K562 (cell line): ENCODE data around the gene ATP12A. TPM values are rescaled to one million over a fixed set of nuclear protein-coding genes. Genes with fewer than 3 reads are reported as not detected.
A peak's percentile ranks its signal among the peaks of the same experiment; 100 is the strongest.

Experiments used
- ATAC-seq: fragments of 200-7000 bp; cut with Tn5 transposase; 3 replicates; pipeline ENCODE4 v1.9.1; 2020; ENCODE audit warnings: moderate library complexity
- BruUV-seq: library from RNA; stranded (reverse); fragments of 400-500 nt; replicated peaks from 2 replicates; lab custom pipeline; 2021; lab: Mats Ljungman, UMichigan
- CTCF ChIA-PET: fragments of 300-600 bp; formaldehyde crosslinking; extraction: SDS; loops from one replicate; lab custom pipeline; 2021; ENCODE audit warnings: low intra/inter-chr PET ratio; lab: Yijun Ruan, JAX
- POLR2A ChIA-PET: fragments of 300-600, 350-650 bp; sonication (Branson Sonifier 250); formaldehyde crosslinking; extraction: SDS; loops from one replicate; lab custom pipeline; 2021; ENCODE audit warnings: antibody characterized with exemption, inconsistent platforms; lab: Yijun Ruan, JAX
- DNase-seq, 4 experiments: peaks; one replicate each; pipeline versions ENCODE4 v3.0.0 to v3.0.0-alpha.2; 2011 to 2018; ENCODE audit warnings: low spot score in 3 of 4, mixed read lengths in 3 of 4; ENCODE audit errors: extremely low read depth in 1 of 4
- FAIRE-seq: peaks from 2 replicates; lab custom pipeline; 2011; peaks lifted over from hg19 to GRCh38; lab: Jason Lieb, UNC
- H2AFZ ChIP-seq: 2 replicates; pipeline ENCODE4 v1.6.0; 2011; ENCODE audit warnings: low read depth, low read length, control low read depth, inconsistent platforms
- H3K27ac ChIP-seq: fragments of 200-600 bp; 3 replicates; pipeline ENCODE4 v1.8.0; 2011; ENCODE audit warnings: low read depth, mild to moderate bottlenecking, control low read depth, inconsistent platforms, low read length, moderate library complexity, mixed read lengths; ENCODE audit errors: extremely low read depth
- H3K27me3 ChIP-seq, 2 experiments: fragments of 300-600 bp in 1 of 2; 2 replicates in 1 of 2; 3 replicates in 1 of 2; pipeline versions ENCODE4 v1.6.0 to v1.8.0; 2011; ENCODE audit warnings: inconsistent platforms in 2 of 2, low read length in 2 of 2, mild to moderate bottlenecking in 1 of 2, mixed read lengths in 1 of 2, moderate library complexity in 1 of 2; ENCODE audit not compliant: control insufficient read depth in 2 of 2, insufficient read depth in 2 of 2
- H3K36me3 ChIP-seq: fragments of 300-600 bp; 3 replicates; pipeline ENCODE4 v1.8.0; 2011; ENCODE audit warnings: mild to moderate bottlenecking, low read length, inconsistent platforms; ENCODE audit not compliant: control insufficient read depth, insufficient read depth
- H3K4me1 ChIP-seq, 2 experiments: fragments of 200-600 bp in 1 of 2; replicated peaks in 1 of 2; 2 replicates in 1 of 2; 3 replicates in 1 of 2; pipeline versions ENCODE4 v1.5.1 to v1.8.0; 2011; ENCODE audit warnings: inconsistent platforms in 2 of 2, low read length in 2 of 2, mild to moderate bottlenecking in 1 of 2, mixed read lengths in 1 of 2, moderate library complexity in 1 of 2; ENCODE audit not compliant: control insufficient read depth in 2 of 2, insufficient read depth in 2 of 2
- H3K4me2 ChIP-seq: 2 replicates; pipeline ENCODE4 v1.6.1; 2011; ENCODE audit warnings: low read length, control low read depth, inconsistent platforms, mixed read lengths; ENCODE audit not compliant: insufficient read depth
- H3K4me3 ChIP-seq: fragments of 200-600 bp; sonication (generic), shearing (Covaris generic); 2 replicates; pipeline ENCODE4 v1.5.1; 2016; ENCODE audit warnings: control low read depth, inconsistent platforms
- H3K79me2 ChIP-seq: fragments of 200-600 bp; 3 replicates; pipeline ENCODE4 v1.8.0; 2011; ENCODE audit warnings: low read length, inconsistent platforms; ENCODE audit not compliant: control insufficient read depth, insufficient read depth
- H3K9ac ChIP-seq, 2 experiments: 2 replicates each; pipeline versions ENCODE4 v1.6.0 to v1.6.1; 2011; ENCODE audit warnings: low read depth in 2 of 2, low read length in 2 of 2, control low read depth in 1 of 2, inconsistent platforms in 1 of 2, mild to moderate bottlenecking in 1 of 2, mixed read lengths in 1 of 2; ENCODE audit not compliant: insufficient read depth in 1 of 2
- H3K9me1 ChIP-seq: one replicate; pipeline ENCODE4 v1.6.0; 2011; ENCODE audit warnings: inconsistent platforms, mild to moderate bottlenecking, low read length, moderate library complexity; ENCODE audit not compliant: control insufficient read depth, insufficient read depth
- H3K9me3 ChIP-seq: replicated peaks from 2 replicates; pipeline ENCODE4 v1.5.1; 2011; ENCODE audit warnings: low read depth, low read length, inconsistent platforms; ENCODE audit not compliant: control insufficient read depth, insufficient read depth
- H4K20me1 ChIP-seq: replicated peaks from 2 replicates; pipeline ENCODE4 v1.6.1; 2011; ENCODE audit warnings: low read length, inconsistent platforms, mixed read lengths; ENCODE audit not compliant: control insufficient read depth, insufficient read depth
- DDX20 ChIP-seq: fragments of 450-650 bp; IDR thresholded peaks from 2 replicates; pipeline ENCODE4 v1.6.1; 2016; ENCODE audit warnings: missing genetic modification characterization, low read depth, mild to moderate bottlenecking, missing compliant biosample characterization, moderate library complexity
- FOSL1 ChIP-seq: fragments of 200-800 bp; sonication (Bioruptor generic); conservative IDR thresholded peaks from 2 replicates; pipeline ENCODE4 v1.6.1; 2016; ENCODE audit warnings: missing genetic modification characterization, missing compliant biosample characterization
- JUND ChIP-seq, 2 experiments: IDR thresholded peaks; 2 replicates in 1 of 2; 3 replicates in 1 of 2; pipeline ENCODE4 v1.6.1; 2011; ENCODE audit warnings: borderline replicate concordance in 2 of 2, low read depth in 2 of 2, low read length in 2 of 2, improper control_type of control experiment in 1 of 2, missing biosample characterization in 1 of 2, missing genetic modification characterization in 1 of 2, missing genetic modification reagents in 1 of 2
- NBN ChIP-seq: fragments of 450-650 bp; IDR thresholded peaks from 2 replicates; pipeline ENCODE4 v1.6.1; 2016; ENCODE audit warnings: low read depth, mild to moderate bottlenecking
- TAF9B ChIP-seq: fragments of 450-650 bp; IDR thresholded peaks from 2 replicates; pipeline ENCODE4 v1.6.1; 2018; ENCODE audit warnings: mild to moderate bottlenecking; ENCODE audit not compliant: partially characterized antibody
- TEAD1 ChIP-seq, 2 experiments: fragments of 450-650 bp in 1 of 2; sonication (generic) in 1 of 2; formaldehyde crosslinking; IDR thresholded peaks; 2 replicates each; pipeline versions ENCODE4 v1.4.0 to v1.8.0; 2020 to 2022; ENCODE audit warnings: mild to moderate bottlenecking in 2 of 2, missing genetic modification reagents in 1 of 2
- WGBS: fragments of 100-300 bp; shearing (Covaris generic); methylation state at CpG from one replicate; pipeline ENCODE4 v1.1.6; 2016; ENCODE audit warnings: low coverage, mixed read lengths; ENCODE audit not compliant: insufficient coverage; ENCODE audit errors: missing lambda C conversion rate; 5-methylcytosine and 5-hydroxymethylcytosine counted together
- in situ Hi-C: fragments of 300-500 bp; cut with MboI; formaldehyde crosslinking; loops from 4 replicates; pipeline ENCODE4 v1.15.0; 2018; ENCODE audit warnings: inconsistent platforms, mixed read lengths
- intact Hi-C: fragments of 100-400 bp; cut with micrococcal nuclease; formaldehyde crosslinking; loops from 2 replicates; pipeline ENCODE4 v1.14.2; 2022
- polyA plus RNA-seq, 8 experiments: library from polyadenylated mRNA; depleted of rRNA in 4 of 8; stranded (reverse) in 5 of 8; unstranded in 3 of 8; fragments of >200 nt; fragmentation: Nextera tagmentation in 2 of 8; fragmentation: Illumina TruSeq in 1 of 8; extraction: Ambion mirVana in 2 of 8; extraction: Trizol in 1 of 8; gene quantifications; 2 replicates each; pipeline versions ENCODE4 v1.2.1 to v1.2.3, GENCODE V29; 2011 to 2014; ENCODE audit warnings: inconsistent platforms in 1 of 8, missing spikeins in 1 of 8
- total RNA-seq, 7 experiments: library from RNA; depleted of rRNA in 6 of 7; stranded (reverse); fragments of >200 nt in 6 of 7; fragmentation: Illumina TruSeq in 2 of 7; extraction: Trizol in 2 of 7; gene quantifications; 2 replicates each; pipeline versions ENCODE4 v1.2.1 to v1.2.3, GENCODE V29; 2011 to 2021; ENCODE audit warnings: low replicate concordance in 1 of 7

The ATP12A gene
- total and polyA plus RNA-seq, 9 of the 15 experiments (the other 6 are each of a cell fraction or from before 2014, with no cell fraction given) = not detected

DNA sequence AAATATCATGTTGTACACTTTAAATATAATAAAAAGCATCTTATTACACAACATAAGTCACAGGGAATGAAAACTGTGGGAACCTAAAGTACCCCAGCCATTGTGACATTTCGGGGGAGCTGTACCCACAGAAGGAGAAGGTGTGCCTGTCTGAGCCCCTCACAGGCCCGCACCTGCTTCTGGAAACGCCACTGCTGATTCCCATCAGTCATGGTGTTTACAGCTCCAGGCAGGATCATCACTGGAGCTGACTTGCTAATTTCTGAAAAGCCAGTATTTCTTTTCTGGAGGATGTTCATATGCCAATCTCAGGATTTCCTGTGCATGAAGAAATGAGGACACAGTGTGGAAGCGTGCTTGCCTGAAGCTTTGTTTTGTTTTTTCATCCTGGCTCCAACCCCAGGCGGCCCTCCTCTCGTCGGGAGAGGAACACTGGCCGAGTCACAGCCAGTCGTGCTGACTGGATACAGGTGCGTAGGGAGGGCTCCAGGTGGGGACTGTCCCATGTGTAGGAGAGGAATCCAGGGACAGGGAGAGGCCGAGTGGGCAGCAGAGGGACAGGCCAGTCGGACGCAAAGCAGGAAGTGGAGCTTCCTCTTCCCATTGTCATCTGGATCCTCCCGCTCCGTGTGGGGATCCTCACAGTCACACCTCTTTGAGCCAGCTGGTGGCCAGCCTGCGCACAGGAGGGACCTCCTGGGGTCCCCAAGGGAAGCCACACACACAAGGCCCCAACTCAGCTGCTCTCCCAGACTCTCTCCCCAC, 4.2 kb upstream of the ATP12A start:
- H3K27ac ChIP-seq = no peak overlapping the region
- no peak overlapping the region for H3K4me2 ChIP-seq
- H3K36me3 ChIP-seq = no peaks in the 10 kb centered on the region
- FAIRE-seq (no peak), ATAC-seq (no peak), DNase-seq (no peak)
- POLR2A ChIA-PET = no interaction called here
- TF ChIP-seq DDX20 (tag) (no peak), NBN (no peak)
- H2AFZ ChIP-seq = no peak overlapping the region
- H3K9me1 ChIP-seq = no peaks in the 10 kb centered on the region
- H3K4me1 ChIP-seq = no peaks in the 10 kb centered on the region
- H3K9me3 ChIP-seq = no peaks in the 10 kb centered on the region
- no TSS peak for BruUV-seq
- H3K9ac ChIP-seq = no peak overlapping the region
- H3K4me3 ChIP-seq = no peak overlapping the region
- 0% methylated on average over 11 of the region's 16 CpGs for WGBS
- no peaks in the 10 kb centered on the region for H4K20me1 ChIP-seq
- in situ Hi-C loops (no loop called here), intact Hi-C loops (no loop called here)
- H3K27me3 ChIP-seq = peaks cover 2 to 30% of the 10 kb centered on the region in 2 experiments; a peak in 3 of 5 replicates
- no peaks in the 10 kb centered on the region for H3K79me2 ChIP-seq
- CTCF ChIA-PET = no interaction called here

DNA sequence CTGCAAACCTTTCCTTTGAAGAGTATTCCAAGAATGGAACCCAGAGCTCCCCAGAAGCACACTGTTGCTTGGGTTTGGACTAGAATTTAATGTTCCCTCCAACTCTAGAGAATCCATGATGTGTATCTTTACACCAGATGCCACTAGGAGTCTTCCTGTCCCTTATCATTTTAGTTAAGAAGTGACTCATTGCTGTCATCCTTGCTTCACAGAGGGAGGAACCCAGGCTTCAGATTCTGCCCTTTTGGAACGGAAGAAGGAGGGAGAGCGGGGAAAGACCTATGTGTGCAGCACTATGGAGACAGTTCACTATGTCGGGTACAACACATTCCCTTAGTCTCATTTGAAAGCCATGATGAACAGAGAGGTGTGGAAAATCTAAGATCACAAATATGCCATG, 2.1 kb upstream of the ATP12A start:
- no peak overlapping the region for H3K4me2 ChIP-seq
- CTCF ChIA-PET = no interaction called here
- ATAC-seq = no peak
- no peaks in the 10 kb centered on the region for H4K20me1 ChIP-seq
- intact Hi-C loops (no loop called here), in situ Hi-C loops (no loop called here)
- H3K9ac ChIP-seq = no peak overlapping the region
- 0% methylated on average over 1 of the region's 3 CpGs for WGBS
- H3K27ac ChIP-seq = no peak overlapping the region
- no peaks in the 10 kb centered on the region; a peak in 1 of 5 replicates for H3K4me1 ChIP-seq
- H3K4me3 ChIP-seq = no peak overlapping the region
- POLR2A ChIA-PET = no interaction called here
- BruUV-seq = no TSS peak
- no peak for FAIRE-seq
- H3K79me2 ChIP-seq = no peaks in the 10 kb centered on the region
- TF ChIP-seq JUND (IDR thresholded peaks at IDR 0.05; ENCODE audit: borderline replicate concordance, low read depth, low read length) (peak; percentile 64; the same call in 1 of the 2 replicates), JUND (tag; IDR thresholded peaks at IDR 0.05; ENCODE audit: borderline replicate concordance, low read depth, low read length) (peak; percentile 79; the same call in 1 of the 3 replicates), TEAD1 (CRISPR knock-in tag; IDR thresholded peaks at IDR 0.05) (no peak), FOSL1 (tag) (peak; percentile 79), TAF9B (no peak)
- peaks cover 2 to 43% of the 10 kb centered on the region in 2 experiments; a peak in 4 of 5 replicates for H3K27me3 ChIP-seq
- no peaks in the 10 kb centered on the region for H3K36me3 ChIP-seq
- H3K9me3 ChIP-seq = no peaks in the 10 kb centered on the region
- no peak overlapping the region for H2AFZ ChIP-seq
- no peaks in the 10 kb centered on the region for H3K9me1 ChIP-seq
- DNase-seq = peak in 2 of 4 experiments; percentile 6 to 8
